GM12892 (cell line): ENCODE results near the gene ZBTB9.

ENCODE experiments used
- POLR2A ChIP-seq: IDR thresholded peaks from 2 replicates; pipeline ENCODE4 v1.6.1; 2011; ENCODE audit warnings: low read depth, low read length, control low read depth
- POLR2AphosphoS5 ChIP-seq: IDR thresholded peaks from 2 replicates; pipeline ENCODE4 v1.6.1; 2011; ENCODE audit warnings: low read depth, low read length, control low read depth
- TAF1 ChIP-seq: IDR thresholded peaks from 2 replicates; pipeline ENCODE4 v1.6.1; 2011; ENCODE audit warnings: low read depth, mild to moderate bottlenecking, control low read depth, low read length, borderline replicate concordance

DNA sequence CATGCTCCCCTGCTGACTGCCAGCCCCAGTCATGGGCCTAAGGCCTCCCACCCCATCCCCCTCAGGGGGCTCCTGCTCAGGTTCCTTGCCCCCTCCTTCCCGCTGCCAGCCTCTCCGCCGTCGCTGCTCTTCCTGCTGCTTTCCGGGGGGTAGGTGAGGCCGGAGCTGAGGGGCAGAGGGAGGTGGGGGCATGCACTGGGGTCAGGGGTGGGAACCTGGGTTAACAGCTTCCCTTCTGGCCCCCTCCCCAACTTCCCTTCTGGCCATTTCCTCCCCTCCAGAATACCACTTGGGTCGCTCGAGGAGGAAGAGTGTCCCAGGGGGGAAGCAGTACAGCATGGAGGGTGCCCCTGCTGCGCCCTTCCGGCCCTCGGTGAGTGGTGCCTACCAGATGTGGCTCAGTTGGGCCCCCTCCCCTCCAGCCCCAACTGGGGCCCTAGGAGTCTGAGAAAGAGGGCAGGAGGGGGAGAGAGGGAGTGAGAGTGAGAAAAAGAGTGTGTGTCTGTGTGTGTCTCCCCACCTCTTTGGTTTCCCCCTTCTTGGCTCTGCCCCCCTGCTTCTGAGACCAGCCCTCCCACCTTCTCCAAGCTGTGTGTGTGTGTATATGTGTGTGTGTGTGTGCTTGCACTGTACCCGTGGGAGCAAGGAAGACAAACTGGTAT, 22.4 kb upstream of the ZBTB9 start:
- no peak for TF ChIP-seq POLR2AphosphoS5
- TF ChIP-seq POLR2A: no peak
- TF ChIP-seq TAF1: no peak
